Measurements from ENCODE around the gene KLHDC2. TPM values are rescaled to one million over a fixed set of nuclear protein-coding genes. Genes with fewer than 3 reads are reported as not detected.

Gene KLHDC2
- total RNA-seq, 1 experiment from 2014 or later, result 45.3 TPM

GRCh38 chr14:49816844-49817243, 48.9 kb downstream of the KLHDC2 start:
- CTCF ChIA-PET, result no interaction called here
- TF ChIP-seq, protein P1, sequence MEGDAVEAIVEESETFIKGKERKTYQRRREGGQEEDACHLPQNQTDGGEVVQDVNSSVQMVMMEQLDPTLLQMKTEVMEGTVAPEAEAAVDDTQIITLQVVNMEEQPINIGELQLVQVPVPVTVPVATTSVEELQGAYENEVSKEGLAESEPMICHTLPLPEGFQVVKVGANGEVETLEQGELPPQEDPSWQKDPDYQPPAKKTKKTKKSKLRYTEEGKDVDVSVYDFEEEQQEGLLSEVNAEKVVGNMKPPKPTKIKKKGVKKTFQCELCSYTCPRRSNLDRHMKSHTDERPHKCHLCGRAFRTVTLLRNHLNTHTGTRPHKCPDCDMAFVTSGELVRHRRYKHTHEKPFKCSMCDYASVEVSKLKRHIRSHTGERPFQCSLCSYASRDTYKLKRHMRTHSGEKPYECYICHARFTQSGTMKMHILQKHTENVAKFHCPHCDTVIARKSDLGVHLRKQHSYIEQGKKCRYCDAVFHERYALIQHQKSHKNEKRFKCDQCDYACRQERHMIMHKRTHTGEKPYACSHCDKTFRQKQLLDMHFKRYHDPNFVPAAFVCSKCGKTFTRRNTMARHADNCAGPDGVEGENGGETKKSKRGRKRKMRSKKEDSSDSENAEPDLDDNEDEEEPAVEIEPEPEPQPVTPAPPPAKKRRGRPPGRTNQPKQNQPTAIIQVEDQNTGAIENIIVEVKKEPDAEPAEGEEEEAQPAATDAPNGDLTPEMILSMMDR (conservative IDR thresholded peaks at IDR 0.05), result no peak
- TF ChIP-seq EZH2 (IDR thresholded peaks at IDR 0.05; ENCODE audit: low read depth), result no peak
- Histone ChIP-seq H2AFZ (no peak overlapping the region), H3K9me3 (ENCODE audit: insufficient read depth, low read depth) (no peaks in the 10 kb centered on the region; the same call in 1 of the 2 replicates), H3K4me3 (no peak overlapping the region), H3K4me1 (replicated peaks; ENCODE audit: insufficient read depth) (no peaks in the 10 kb centered on the region), H3K36me3 (ENCODE audit: low read depth) (peaks cover 47% of the 10 kb centered on the region), H3F3A (ENCODE audit: insufficient read depth, low read depth) (peaks cover 2% of the 10 kb centered on the region; the same call in 1 of the 2 replicates), H3K9me2 (ENCODE audit: insufficient read depth) (no peaks in the 10 kb centered on the region), H4K20me1 (ENCODE audit: insufficient read depth) (no peaks in the 10 kb centered on the region), H3K27ac (no peak overlapping the region), H3K4me2 (no peak overlapping the region), H3K27me3 (ENCODE audit: insufficient read depth, low read depth) (no peaks in the 10 kb centered on the region), H3K79me2 (ENCODE audit: low read depth) (no peaks in the 10 kb centered on the region)
- intact Hi-C loops (cut with micrococcal nuclease; ENCODE audit: unreplicated experiment), result no loop called here
- DNase-seq, result no peak
- POLR2A ChIA-PET (ENCODE audit: unreplicated experiment), result no interaction called here
- no TSS peak for BruUV-seq (replicated peaks)

GRCh38 chr14:49820176-49820575, 52.2 kb downstream of the KLHDC2 start:
- Histone ChIP-seq H3F3A (ENCODE audit: insufficient read depth, low read depth) (0 out of 2 replicates have a peak, but pooled peaks cover 6% of the 10 kb centered on the region), H3K4me2 (no peak overlapping the region), H4K20me1 (ENCODE audit: insufficient read depth) (no peaks in the 10 kb centered on the region), H3K9me3 (ENCODE audit: insufficient read depth, low read depth) (no peaks in the 10 kb centered on the region; the same call in 1 of the 2 replicates), H3K27ac (no peak overlapping the region), H2AFZ (no peak overlapping the region), H3K36me3 (ENCODE audit: low read depth) (peaks cover 40% of the 10 kb centered on the region), H3K4me1 (replicated peaks; ENCODE audit: insufficient read depth) (no peaks in the 10 kb centered on the region), H3K9me2 (ENCODE audit: insufficient read depth) (no peaks in the 10 kb centered on the region), H3K4me3 (no peak overlapping the region), H3K27me3 (ENCODE audit: insufficient read depth, low read depth) (no peaks in the 10 kb centered on the region), H3K79me2 (ENCODE audit: low read depth) (no peaks in the 10 kb centered on the region)
- DNase-seq, result no peak
- ChIA-PET POLR2A (ENCODE audit: unreplicated experiment) (no interaction called here), CTCF (no interaction called here)
- no TSS peak for BruUV-seq (replicated peaks)
- intact Hi-C loops (cut with micrococcal nuclease; ENCODE audit: unreplicated experiment), result no loop called here
- TF ChIP-seq, protein P1 (conservative IDR thresholded peaks at IDR 0.05), result no peak
- no peak for TF ChIP-seq EZH2 (IDR thresholded peaks at IDR 0.05; ENCODE audit: low read depth)

- H4K20me1 ChIP-seq (ENCODE audit: insufficient read depth), result peaks cover 5% of the 10 kb centered on the region; the same call in 1 of the 2 replicates
- POLR2A ChIA-PET (ENCODE audit: unreplicated experiment), result interaction anchor here (0.7 kb wide), 1 partner anchor 323 kb away, joined by 4 read pairs; no protein-coding TSS in a partner anchor
- no peak overlapping the region for H3K4me2 ChIP-seq
- no peaks in the 10 kb centered on the region for H3K9me3 ChIP-seq (ENCODE audit: insufficient read depth, low read depth)
- TF ChIP-seq, protein P1 (conservative IDR thresholded peaks at IDR 0.05), result no peak
- TF ChIP-seq EZH2 (IDR thresholded peaks at IDR 0.05; ENCODE audit: low read depth), result no peak
- no peak overlapping the region for H2AFZ ChIP-seq
- H3K79me2 ChIP-seq (ENCODE audit: low read depth), result no peaks in the 10 kb centered on the region
- CTCF ChIA-PET, result no interaction called here
- no peaks in the 10 kb centered on the region for H3K9me2 ChIP-seq (ENCODE audit: insufficient read depth)
- H3K4me3 ChIP-seq, result no peak overlapping the region
- H3K4me1 ChIP-seq (replicated peaks; ENCODE audit: insufficient read depth), result no peaks in the 10 kb centered on the region
- H3K36me3 ChIP-seq (ENCODE audit: low read depth), result peaks cover 48% of the 10 kb centered on the region
- no TSS peak for BruUV-seq (replicated peaks)
- no peak for DNase-seq
- H3K27ac ChIP-seq, result no peak overlapping the region
- intact Hi-C loops (cut with micrococcal nuclease; ENCODE audit: unreplicated experiment), result no loop called here
- peaks cover 35% of the 10 kb centered on the region for H3F3A ChIP-seq (ENCODE audit: insufficient read depth, low read depth)
- H3K27me3 ChIP-seq (ENCODE audit: insufficient read depth, low read depth), result no peaks in the 10 kb centered on the region
Measured at GRCh38 chr14:49828640-49829039, 60.7 kb downstream of the KLHDC2 start.

Other genes with a start within 250 kb of the KLHDC2 start
- 1,018 and 1,294 TPM in 2 replicates for gene RPS29, start 181.8 kb upstream of the KLHDC2 start, total RNA-seq (2021)
- gene LRR1, start 169.2 kb upstream of the KLHDC2 start, total RNA-seq (2021), result 16.1 and 19.0 TPM in 2 replicates
- gene RPL36AL, start 147.5 kb upstream of the KLHDC2 start, total RNA-seq (2021), result 120 and 151 TPM in 2 replicates
- gene MGAT2, start 147.4 kb upstream of the KLHDC2 start, total RNA-seq (2021), result 18.9 and 22.0 TPM in 2 replicates
- 8.2 and 9.5 TPM in 2 replicates for gene DNAAF2, start 132.9 kb upstream of the KLHDC2 start, total RNA-seq (2021)
- 10.2 and 11.5 TPM in 2 replicates for gene POLE2, start 79.9 kb upstream of the KLHDC2 start, total RNA-seq (2021)
- gene KLHDC1, start 75.0 kb upstream of the KLHDC2 start, total RNA-seq (2021), result 1.2 and 3.8 TPM in 2 replicates
- 49.7 and 67.6 TPM in 2 replicates for gene NEMF, start 84.6 kb downstream of the KLHDC2 start, total RNA-seq (2021)
- 46.8 and 65.3 TPM in 2 replicates for gene ARF6, start 124.9 kb downstream of the KLHDC2 start, total RNA-seq (2021)